Skeletal muscle tissue (tissue), 4 donors: Measurements from ENCODE around the gene GUCY1A2. TPM values are rescaled to one million over a fixed set of nuclear protein-coding genes. Genes with fewer than 3 reads are reported as not detected.

Source experiments
- H3K27ac ChIP-seq: one replicate; pipeline ENCODE4 v1.7.0; 2013; ENCODE audit warnings: mild to moderate bottlenecking, low read depth, low read length, inconsistent platforms
- H3K27me3 ChIP-seq, 3 donors: one replicate each; pipeline ENCODE4 v1.7.0; 2013; ENCODE audit warnings: low read length in 3 of 3; ENCODE audit not compliant: control insufficient read depth in 3 of 3, insufficient read depth in 3 of 3
- H3K36me3 ChIP-seq, 3 donors: one replicate each; pipeline ENCODE4 v1.7.0; 2013; ENCODE audit warnings: low read length in 3 of 3; ENCODE audit not compliant: control insufficient read depth in 3 of 3, insufficient read depth in 3 of 3
- H3K4me1 ChIP-seq, 3 donors: one replicate each; pipeline ENCODE4 v1.7.0; 2013; ENCODE audit warnings: low read length in 3 of 3, mild to moderate bottlenecking in 3 of 3; ENCODE audit not compliant: control insufficient read depth in 3 of 3, insufficient read depth in 3 of 3
- H3K4me3 ChIP-seq, 3 donors: one replicate each; pipeline ENCODE4 v1.7.0; 2013; ENCODE audit warnings: low read length in 3 of 3
- H3K9ac ChIP-seq, 3 donors: one replicate each; pipeline ENCODE4 v1.7.0; 2013; ENCODE audit warnings: low read length in 3 of 3, mild to moderate bottlenecking in 3 of 3, moderate library complexity in 2 of 3, low read depth in 1 of 3
- H3K9me3 ChIP-seq, 3 donors: one replicate each; pipeline ENCODE4 v1.7.0; 2013; ENCODE audit warnings: low read length in 3 of 3; ENCODE audit not compliant: control insufficient read depth in 3 of 3
- total RNA-seq: library from RNA; depleted of rRNA; stranded (reverse); fragments of >200 nt; gene quantifications from one replicate; pipeline ENCODE4 v1.2.3, GENCODE V29; 2014
- donor health status: Osteomylitis.

The GUCY1A2 gene
- total RNA-seq, 1 donor from 2014 or later, result 15.7 TPM

DNA sequence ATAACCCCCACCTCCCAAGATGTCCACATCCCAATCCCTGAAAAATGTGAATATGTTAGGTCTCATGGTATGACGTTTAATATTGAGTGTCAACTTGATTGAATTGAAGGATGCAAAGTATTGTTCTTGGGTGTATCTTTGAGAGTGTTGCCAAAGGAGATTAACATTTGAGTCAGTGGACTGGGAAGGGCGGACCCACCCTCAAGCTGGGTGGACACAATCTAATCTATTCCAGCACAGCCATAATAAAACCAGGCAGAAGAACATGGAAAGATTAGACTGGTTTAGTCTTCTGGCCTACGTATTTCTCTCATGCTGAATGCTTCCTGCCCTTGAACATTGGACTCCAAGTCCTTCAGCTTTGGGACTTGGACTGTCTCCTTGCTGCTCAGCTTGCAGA, 315.5 kb downstream of the GUCY1A2 start:
- Histone ChIP-seq H3K4me1 (no peaks in the 10 kb centered on the region), H3K27me3 (no peaks in the 10 kb centered on the region), H3K27ac (no peak overlapping the region), H3K4me3 (no peak overlapping the region), H3K9ac (no peak overlapping the region), H3K36me3 (no peaks in the 10 kb centered on the region), H3K9me3 (no peaks in the 10 kb centered on the region)

DNA sequence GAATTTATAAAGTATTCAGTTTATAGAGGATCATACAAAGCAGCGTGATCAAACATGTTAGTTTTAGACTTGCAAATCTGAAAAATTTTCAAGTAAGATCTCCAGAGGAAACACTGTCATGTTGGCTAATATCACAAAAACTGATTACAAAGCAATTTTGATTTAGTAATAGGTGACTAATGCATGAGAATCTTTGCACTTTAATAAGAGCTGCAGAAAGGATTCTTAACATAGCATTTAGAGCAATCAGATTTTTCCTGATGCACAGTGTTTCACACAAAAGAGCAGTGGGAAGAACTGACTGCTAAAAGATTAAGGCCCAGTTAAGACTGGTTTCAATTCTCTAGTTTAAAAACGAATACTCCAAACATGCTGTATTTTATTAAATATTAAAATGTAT, 321.2 kb downstream of the GUCY1A2 start:
- no peak overlapping the region for H3K27ac ChIP-seq
- no peaks in the 10 kb centered on the region for H3K27me3 ChIP-seq
- H3K4me1 ChIP-seq, result no peaks in the 10 kb centered on the region

DNA sequence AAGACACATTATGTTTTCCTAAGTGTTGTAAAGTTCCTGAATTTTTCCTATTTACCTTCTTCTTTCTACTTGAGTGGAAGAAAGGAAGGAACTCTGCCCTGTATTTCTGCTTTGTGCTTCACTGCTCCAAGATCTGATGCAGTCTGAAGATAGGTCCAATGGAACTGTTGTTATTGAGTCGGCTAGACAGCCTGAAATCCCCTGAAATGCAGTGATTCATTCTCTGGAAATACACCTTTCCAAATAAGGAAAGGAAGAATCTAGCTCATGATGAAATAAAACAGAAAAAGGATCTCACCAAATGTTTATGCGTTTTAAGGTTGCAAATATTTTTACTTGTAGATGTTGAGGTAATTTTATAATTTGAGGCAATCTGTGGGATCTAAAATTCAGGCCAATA, 322.8 kb downstream of the GUCY1A2 start:
- no peak overlapping the region for H3K27ac ChIP-seq
- no peaks in the 10 kb centered on the region for H3K4me1 ChIP-seq
- H3K36me3 ChIP-seq, result no peaks in the 10 kb centered on the region
- H3K9me3 ChIP-seq, result no peaks in the 10 kb centered on the region
- no peak overlapping the region for H3K4me3 ChIP-seq
- no peaks in the 10 kb centered on the region for H3K27me3 ChIP-seq
- no peak overlapping the region for H3K9ac ChIP-seq

More for the DNA sequence above, 321.2 kb downstream of the GUCY1A2 start:
- H3K9ac ChIP-seq, result no peak overlapping the region
- no peaks in the 10 kb centered on the region for H3K36me3 ChIP-seq
- H3K4me3 ChIP-seq, result no peak overlapping the region
- no peaks in the 10 kb centered on the region for H3K9me3 ChIP-seq

DNA sequence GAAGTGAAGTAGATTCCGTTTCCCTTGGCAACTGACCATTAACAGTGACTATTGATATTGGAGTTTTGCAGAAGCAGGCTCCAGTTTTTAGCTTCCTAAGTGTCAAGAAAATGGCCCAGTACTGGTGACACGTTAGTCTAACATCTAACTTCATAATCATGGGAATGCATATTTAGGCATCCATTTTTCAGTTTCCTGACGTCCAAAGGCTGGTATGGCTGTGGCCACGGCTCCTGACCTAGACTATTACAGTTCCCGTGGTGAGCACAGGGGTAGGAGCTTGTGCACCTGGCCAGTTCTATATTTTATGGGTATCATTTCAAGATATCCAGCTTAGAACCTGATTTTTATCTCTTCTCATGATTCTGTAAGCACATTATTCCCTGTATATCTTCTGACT, 323.8 kb downstream of the GUCY1A2 start:
- Histone ChIP-seq H3K9ac (no peak overlapping the region), H3K4me3 (no peak overlapping the region), H3K27me3 (no peaks in the 10 kb centered on the region), H3K4me1 (no peaks in the 10 kb centered on the region), H3K36me3 (no peaks in the 10 kb centered on the region), H3K27ac (no peak overlapping the region), H3K9me3 (no peaks in the 10 kb centered on the region)

DNA sequence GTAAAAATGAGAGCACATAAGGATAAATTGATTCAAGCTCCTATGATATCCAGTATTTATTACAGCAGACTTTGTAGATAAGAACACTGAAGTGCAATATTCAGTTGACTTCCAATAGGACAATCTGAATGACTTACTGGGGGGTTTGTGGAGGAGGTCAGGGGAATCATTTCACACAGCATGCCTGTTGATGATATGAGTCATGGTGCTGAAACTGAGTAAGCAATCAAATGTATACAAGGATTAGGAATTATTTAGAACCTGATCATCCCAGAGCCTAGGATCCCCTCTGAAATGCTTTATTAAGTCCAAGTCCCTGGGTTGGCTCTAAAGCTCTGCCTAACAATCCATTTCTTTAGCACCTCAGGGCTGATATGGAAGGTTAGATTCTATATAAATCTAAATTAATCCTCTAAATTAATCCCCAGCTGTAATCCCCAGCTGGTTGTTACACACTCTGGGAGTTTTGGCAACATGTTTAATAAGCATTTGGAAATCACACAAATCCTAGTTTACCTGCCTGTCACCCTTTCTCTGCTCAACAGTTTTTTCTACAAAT, 326.4 kb downstream of the GUCY1A2 start:
- no peak overlapping the region for H3K4me3 ChIP-seq
- no peaks in the 10 kb centered on the region for H3K36me3 ChIP-seq
- no peaks in the 10 kb centered on the region for H3K9me3 ChIP-seq
- H3K27ac ChIP-seq, result no peak overlapping the region
- no peaks in the 10 kb centered on the region for H3K27me3 ChIP-seq
- no peak overlapping the region for H3K9ac ChIP-seq
- H3K4me1 ChIP-seq, result no peaks in the 10 kb centered on the region

DNA sequence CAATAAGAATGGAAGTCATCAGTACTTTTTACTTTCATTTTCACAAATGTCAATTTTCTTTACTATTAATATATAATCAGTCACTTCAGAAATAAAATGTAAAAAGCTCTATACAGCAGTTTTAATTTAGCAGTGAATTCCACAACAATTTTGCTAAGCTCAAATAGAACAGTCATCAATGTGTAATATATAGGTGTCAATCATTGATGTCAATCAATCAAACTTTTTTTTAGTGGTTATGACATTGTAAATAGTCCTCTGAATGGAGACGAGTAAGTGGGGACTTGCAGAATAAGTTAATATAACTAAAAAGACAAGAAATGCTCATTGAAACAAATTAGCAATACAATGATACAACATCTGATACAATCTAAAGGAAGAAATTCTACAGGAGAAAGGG, 327.4 kb downstream of the GUCY1A2 start:
- H3K4me1 ChIP-seq, result no peaks in the 10 kb centered on the region
- no peaks in the 10 kb centered on the region for H3K9me3 ChIP-seq
- H3K27ac ChIP-seq, result no peak overlapping the region
- H3K27me3 ChIP-seq, result no peaks in the 10 kb centered on the region
- H3K9ac ChIP-seq, result no peak overlapping the region
- no peak overlapping the region for H3K4me3 ChIP-seq
- no peaks in the 10 kb centered on the region for H3K36me3 ChIP-seq

DNA sequence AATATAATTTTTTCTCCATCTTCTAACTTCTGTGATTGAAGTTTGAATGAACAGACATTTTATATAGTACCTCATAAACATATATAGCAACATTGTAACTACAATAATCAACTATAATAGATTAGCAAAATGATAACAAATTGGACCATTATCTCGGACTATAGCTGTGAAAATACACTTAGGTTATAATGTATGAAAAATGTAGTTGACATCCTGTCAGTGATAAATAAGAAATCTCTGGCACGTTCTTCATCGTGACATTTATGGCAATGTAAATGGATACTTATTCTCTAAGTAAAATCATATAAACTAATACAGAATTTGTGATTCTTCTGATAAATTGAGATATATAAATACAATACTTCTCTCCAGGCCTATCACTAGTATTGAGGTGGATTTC, 333.3 kb downstream of the GUCY1A2 start:
- Histone ChIP-seq H3K27ac (no peak overlapping the region), H3K9me3 (no peaks in the 10 kb centered on the region)

DNA sequence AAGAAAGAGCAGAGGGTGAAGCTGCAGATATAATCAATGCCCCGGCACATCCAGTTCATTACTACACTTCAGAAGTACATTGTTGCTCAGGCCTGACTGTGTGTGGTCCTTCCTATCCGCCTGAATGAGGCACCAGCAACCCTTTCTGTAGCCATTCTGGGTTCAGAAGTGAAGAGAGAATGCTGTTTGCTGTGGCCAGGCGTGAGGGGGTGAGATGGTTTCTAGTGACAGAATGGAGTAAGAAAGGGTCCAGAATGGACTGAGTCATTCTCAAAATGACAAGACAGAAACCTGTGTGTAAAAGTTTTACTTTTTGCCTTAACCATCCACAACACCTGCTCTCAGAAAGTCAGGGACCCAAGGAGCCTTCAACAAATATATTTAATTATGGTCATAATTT, 334.8 kb downstream of the GUCY1A2 start:
- Histone ChIP-seq H3K9me3 (no peaks in the 10 kb centered on the region), H3K4me3 (no peak overlapping the region), H3K4me1 (no peaks in the 10 kb centered on the region), H3K27me3 (no peaks in the 10 kb centered on the region), H3K9ac (no peak overlapping the region), H3K36me3 (no peaks in the 10 kb centered on the region), H3K27ac (no peak overlapping the region)

More for the DNA sequence above, 333.3 kb downstream of the GUCY1A2 start:
- H3K36me3 ChIP-seq, result no peaks in the 10 kb centered on the region
- H3K27me3 ChIP-seq, result no peaks in the 10 kb centered on the region
- H3K9ac ChIP-seq, result no peak overlapping the region
- no peak overlapping the region for H3K4me3 ChIP-seq
- no peaks in the 10 kb centered on the region for H3K4me1 ChIP-seq

DNA sequence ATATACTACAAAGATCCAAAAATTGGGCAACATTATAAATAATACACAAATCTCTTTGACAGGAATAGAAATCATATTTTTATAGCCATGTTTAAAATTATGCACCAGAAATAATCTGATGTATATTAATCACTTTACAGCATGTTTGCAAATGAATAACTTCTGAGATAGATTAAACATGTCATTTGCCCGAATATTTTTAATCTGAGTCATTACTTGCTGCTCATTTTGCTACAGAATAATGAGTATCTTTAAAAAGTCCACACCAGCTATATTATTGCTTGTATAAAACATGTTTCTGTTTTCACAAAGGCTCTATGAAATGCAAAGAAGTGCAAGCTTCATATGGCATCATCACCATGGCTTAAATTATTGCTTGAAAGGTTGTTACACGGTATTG, 336.8 kb downstream of the GUCY1A2 start:
- Histone ChIP-seq H3K9ac (no peak overlapping the region), H3K4me1 (no peaks in the 10 kb centered on the region), H3K9me3 (no peaks in the 10 kb centered on the region), H3K27ac (no peak overlapping the region), H3K27me3 (no peaks in the 10 kb centered on the region), H3K36me3 (no peaks in the 10 kb centered on the region), H3K4me3 (no peak overlapping the region)

DNA sequence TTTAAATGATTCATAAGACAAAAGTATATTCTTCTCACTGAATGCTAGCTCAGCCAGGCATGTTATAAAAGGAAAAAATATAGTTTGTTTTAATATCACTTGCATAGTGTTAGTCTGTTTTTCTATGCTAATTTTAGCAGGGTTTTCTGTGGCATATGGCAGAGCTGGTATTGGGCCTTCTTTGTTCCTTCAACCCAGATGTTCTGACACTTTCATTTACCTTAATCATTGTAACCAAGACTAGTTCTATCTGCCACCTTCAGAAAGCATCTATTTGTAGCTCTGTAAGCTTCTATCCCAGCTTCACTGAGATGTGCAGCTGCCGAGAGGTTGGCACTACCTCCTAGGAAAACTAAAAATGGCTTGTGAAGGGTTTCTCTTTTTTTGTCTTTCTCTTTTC, 338.7 kb downstream of the GUCY1A2 start:
- Histone ChIP-seq H3K4me1 (no peaks in the 10 kb centered on the region), H3K36me3 (no peaks in the 10 kb centered on the region), H3K9me3 (no peaks in the 10 kb centered on the region), H3K27ac (no peak overlapping the region), H3K27me3 (no peaks in the 10 kb centered on the region), H3K9ac (no peak overlapping the region), H3K4me3 (no peak overlapping the region)

DNA sequence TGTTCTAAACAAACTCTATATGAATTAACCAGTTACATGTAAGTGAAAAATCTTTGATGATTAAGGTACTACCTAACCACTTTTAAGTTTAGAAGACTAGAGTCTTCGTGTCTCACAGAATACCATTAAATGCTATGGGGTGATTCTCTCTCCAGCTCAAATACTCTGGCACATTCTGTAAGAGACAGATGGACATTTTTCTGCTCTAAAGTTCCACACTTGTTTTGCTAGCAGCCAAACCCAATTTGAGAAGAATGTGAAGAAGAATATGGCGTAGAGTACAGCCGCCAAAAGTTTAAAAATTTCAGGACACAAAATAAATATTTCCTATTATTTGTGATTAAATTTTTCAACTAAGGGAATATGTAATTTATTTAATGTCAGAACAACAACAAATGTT, 339.1 kb downstream of the GUCY1A2 start:
- Histone ChIP-seq H3K9me3 (no peaks in the 10 kb centered on the region), H3K4me1 (no peaks in the 10 kb centered on the region), H3K36me3 (no peaks in the 10 kb centered on the region), H3K27ac (no peak overlapping the region), H3K27me3 (no peaks in the 10 kb centered on the region), H3K9ac (no peak overlapping the region), H3K4me3 (no peak overlapping the region)
